Cardiac septum (tissue), 1 donor: ENCODE data around the gene GSC2. TPM values are rescaled to one million over a fixed set of nuclear protein-coding genes. Genes with fewer than 3 reads are reported as not detected.
"Not testable (repeated sequence)": the region's sequence is repeated elsewhere in the genome, so short reads cannot be mapped to it uniquely, and the experiment has no call there.

Experiments used
- DNase-seq: peaks from one replicate; pipeline ENCODE4 v3.0.0-alpha.2; 2020; ENCODE audit warnings: low spot score
- intact Hi-C: fragments of 100-400 bp; cut with DNase I; formaldehyde crosslinking; loops from one replicate; pipeline ENCODE4 v1.14.0; 2022
- total RNA-seq: library from RNA; stranded (reverse); fragmentation: NEBNext Ultra II Directional; extraction: Animal tissue kit (Norgen Biotek cat#: 25700); gene quantifications from one replicate; pipeline ENCODE4 v1.2.1, GENCODE V29; 2021
- donor health status: DM: no; HTN: no; CAD: no.

GSC2 gene
- total RNA-seq, 1 donor from 2014 or later: not detected

GRCh38 chr22:19167106-19167869 lies 17.2 kb upstream of the GSC2 start:
- no peak for DNase-seq
- intact Hi-C loops: no loop called here

- DNase-seq: no peak
- intact Hi-C loops: no loop called here
Measured at GRCh38 chr22:19166421-19166820, 16.3 kb upstream of the GSC2 start.

GRCh38 chr22:19164425-19164824 lies 14.3 kb upstream of the GSC2 start:
- DNase-seq: no peak
- intact Hi-C loops: no loop called here

GRCh38 chr22:19158649-19159048 lies 8.6 kb upstream of the GSC2 start:
- DNase-seq, intact Hi-C loops: not testable (repeated sequence)

GRCh38 chr22:19156109-19156508 lies 6.0 kb upstream of the GSC2 start:
- intact Hi-C loops, DNase-seq: not testable (repeated sequence)

- intact Hi-C loops: no loop called here
- DNase-seq: no peak
Measured at GRCh38 chr22:19152942-19153883, 3.1 kb upstream of the GSC2 start.

- intact Hi-C loops: no loop called here
- DNase-seq: no peak
Measured at GRCh38 chr22:19151329-19152191, 1.5 kb upstream of the GSC2 start.

GRCh38 chr22:19150482-19151328 lies 613 bp upstream of the GSC2 start:
- no peak for DNase-seq
- intact Hi-C loops: no loop called here

- intact Hi-C loops: loop anchor here (10.0 kb wide), 2 partner anchors 56 to 486 kb away; no protein-coding TSS in a partner anchor
- no peak for DNase-seq
Measured at GRCh38 chr22:19149047-19149883, 827 bp downstream of the GSC2 start.

- DNase-seq: no peak
Measured at GRCh38 chr22:19148417-19149046, 1.6 kb downstream of the GSC2 start.

GRCh38 chr22:19147195-19147780 lies 2.8 kb downstream of the GSC2 start:
- DNase-seq: no peak
- intact Hi-C loops: loop anchor here (10.0 kb wide), 2 partner anchors 58 to 488 kb away; no protein-coding TSS in a partner anchor

More at GRCh38 chr22:19148417-19149046, 1.6 kb downstream of the GSC2 start:
- intact Hi-C loops: loop anchor here (10.0 kb wide), 2 partner anchors 56 to 486 kb away; no protein-coding TSS in a partner anchor

- no peak for DNase-seq
- intact Hi-C loops: loop anchor here (10.0 kb wide), 2 partner anchors 58 to 488 kb away; no protein-coding TSS in a partner anchor
Measured at GRCh38 chr22:19146215-19146968, 3.7 kb downstream of the GSC2 start.

GRCh38 chr22:19143967-19144400 lies 6.1 kb downstream of the GSC2 start:
- intact Hi-C loops: loop anchor here (1.0 to 10.0 kb wide), 5 partner anchors 22 to 491 kb away; partner anchors contain the start of genes CDC45, DGCR2, SLC25A1 and UFD1

GRCh38 chr22:19143212-19143611 lies 6.9 kb downstream of the GSC2 start:
- no peak for DNase-seq
- intact Hi-C loops: loop anchor here (10.0 kb wide), 2 partner anchors 62 to 492 kb away; no protein-coding TSS in a partner anchor

More at GRCh38 chr22:19143967-19144400, 6.1 kb downstream of the GSC2 start:
- DNase-seq: no peak

GRCh38 chr22:19142394-19142793 lies 7.7 kb downstream of the GSC2 start:
- intact Hi-C loops: loop anchor here (10.0 kb wide), 2 partner anchors 62 to 492 kb away; no protein-coding TSS in a partner anchor
- DNase-seq: no peak
